GM12892 (cell line): Measurements from ENCODE around the gene RHEX.

Source experiments
- DNase-seq: peaks from one replicate; pipeline ENCODE4 v3.0.0; 2011; ENCODE audit not compliant: insufficient read length
- FAIRE-seq: peaks from 2 replicates; lab custom pipeline; 2011; peaks lifted over from hg19 to GRCh38; lab: Jason Lieb, UNC
- POLR2A ChIP-seq: IDR thresholded peaks from 2 replicates; pipeline ENCODE4 v1.6.1; 2011; ENCODE audit warnings: low read depth, low read length, control low read depth
- POLR2AphosphoS5 ChIP-seq: IDR thresholded peaks from 2 replicates; pipeline ENCODE4 v1.6.1; 2011; ENCODE audit warnings: low read depth, low read length, control low read depth
- TAF1 ChIP-seq: IDR thresholded peaks from 2 replicates; pipeline ENCODE4 v1.6.1; 2011; ENCODE audit warnings: low read depth, mild to moderate bottlenecking, control low read depth, low read length, borderline replicate concordance

RHEX gene

GRCh38 chr1:206081856-206082255 lies 28.9 kb downstream of the RHEX start:
- FAIRE-seq (no peak), DNase-seq (no peak)

GRCh38 chr1:206082831-206083695 lies 30.1 kb downstream of the RHEX start:
- TF ChIP-seq POLR2A (no peak), POLR2AphosphoS5 (no peak), TAF1 (no peak)
- no peak for FAIRE-seq
- DNase-seq = no peak

More at GRCh38 chr1:206081856-206082255, 28.9 kb downstream of the RHEX start:
- TF ChIP-seq TAF1 (no peak), POLR2AphosphoS5 (no peak), POLR2A (no peak)

DNA sequence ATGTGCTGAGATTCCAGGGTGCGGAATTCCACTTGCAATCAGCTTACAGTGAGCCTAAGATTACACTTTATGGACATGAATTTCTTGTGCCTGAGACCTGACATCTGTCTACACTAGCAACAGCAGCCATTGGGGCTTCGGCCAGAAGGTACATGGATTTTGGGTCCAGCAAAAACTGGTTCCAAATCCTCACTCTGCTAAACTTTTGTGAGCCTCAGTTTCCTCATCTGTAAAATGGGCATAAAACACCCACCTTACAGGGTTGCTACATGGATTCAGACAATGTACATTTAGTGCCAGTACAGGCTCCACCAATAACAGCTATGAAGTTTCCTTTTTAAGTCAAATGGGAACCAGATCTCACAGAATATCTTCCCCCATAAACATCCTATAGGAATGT lies 30.8 kb downstream of the RHEX start:
- DNase-seq (no peak), FAIRE-seq (no peak)
- no peak for TF ChIP-seq TAF1
- TF ChIP-seq POLR2AphosphoS5 = no peak
- no peak for TF ChIP-seq POLR2A

- DNase-seq (no peak), FAIRE-seq (no peak)
- TF ChIP-seq POLR2AphosphoS5 (no peak), TAF1 (no peak), POLR2A (no peak)
Observed at GRCh38 chr1:206087091-206087490, 34.1 kb downstream of the RHEX start.

GRCh38 chr1:206089341-206089740 lies 36.4 kb downstream of the RHEX start:
- TF ChIP-seq POLR2AphosphoS5 = no peak
- FAIRE-seq = no peak

GRCh38 chr1:206094024-206094423 lies 41.1 kb downstream of the RHEX start:
- DNase-seq (no peak), FAIRE-seq (no peak)
- no peak for TF ChIP-seq POLR2A

More at GRCh38 chr1:206089341-206089740, 36.4 kb downstream of the RHEX start:
- no peak for DNase-seq

GRCh38 chr1:206097381-206097780 lies 44.4 kb downstream of the RHEX start:
- FAIRE-seq (no peak), DNase-seq (no peak)
- TF ChIP-seq POLR2A (no peak), TAF1 (no peak), POLR2AphosphoS5 (no peak)

- DNase-seq (no peak), FAIRE-seq (no peak)
- TF ChIP-seq POLR2A (no peak), POLR2AphosphoS5 (no peak), TAF1 (no peak)
Observed at GRCh38 chr1:206098242-206098919, 45.4 kb downstream of the RHEX start.

DNA sequence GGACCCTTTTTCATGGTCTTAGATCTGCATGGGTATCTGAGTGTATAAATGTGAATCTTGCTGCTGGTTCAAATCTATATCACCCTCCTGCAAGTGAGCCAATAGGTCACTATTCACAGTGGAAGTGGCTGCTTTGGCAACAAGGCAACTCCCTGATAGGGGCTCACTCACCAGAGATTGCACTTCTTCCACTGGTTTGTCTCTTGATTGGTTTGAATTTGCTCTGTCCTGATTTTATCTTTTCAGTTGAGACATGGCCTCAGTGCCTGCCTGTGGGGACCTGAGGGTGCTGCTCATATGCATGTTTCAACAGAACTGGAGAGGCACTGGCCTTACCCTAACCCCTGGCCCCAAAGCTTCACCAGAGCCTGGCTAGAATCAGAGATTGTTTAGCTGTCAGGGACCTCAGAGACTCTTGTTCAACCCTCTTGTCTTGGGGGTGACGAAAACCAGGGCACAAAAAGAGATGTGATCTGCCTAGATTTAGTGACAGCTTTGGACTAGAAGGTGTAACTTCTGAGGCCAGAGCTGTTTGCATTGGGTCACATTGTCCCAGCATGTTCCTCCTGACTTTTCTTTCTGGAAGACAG lies 47.3 kb downstream of the RHEX start:
- TF ChIP-seq POLR2AphosphoS5 (no peak), TAF1 (no peak), POLR2A (no peak)
- no peak for FAIRE-seq

GRCh38 chr1:206101351-206102045 lies 48.5 kb downstream of the RHEX start:
- TF ChIP-seq POLR2AphosphoS5 = no peak
- no peak for TF ChIP-seq POLR2A
- no peak for TF ChIP-seq TAF1
- DNase-seq (no peak), FAIRE-seq (no peak)

More for the DNA sequence above, 47.3 kb downstream of the RHEX start:
- no peak for DNase-seq

GRCh38 chr1:206102292-206102936 lies 49.4 kb downstream of the RHEX start:
- TF ChIP-seq TAF1 (no peak), POLR2A (no peak), POLR2AphosphoS5 (no peak)
- no peak for FAIRE-seq
- no peak for DNase-seq
